HCT116 (cell line): ENCODE data around the gene EIF2B4. TPM values are rescaled to one million over a fixed set of nuclear protein-coding genes. Genes with fewer than 3 reads are reported as not detected.

Experiments
- ATAC-seq: fragments of 200-7000 bp; cut with Tn5 transposase; 2 replicates; pipeline ENCODE4 v1.9.1; 2020; ENCODE audit warnings: mild to moderate bottlenecking, moderate library complexity
- BruUV-seq: library from RNA; stranded (reverse); fragments of 400-500 nt; replicated peaks from 2 replicates; lab custom pipeline; 2021; lab: Mats Ljungman, UMichigan
- CTCF ChIA-PET: fragments of 300-600 bp; sonication (Branson Sonifier 250); formaldehyde crosslinking; loops from one replicate; lab custom pipeline; 2021; ENCODE audit warnings: antibody characterized with exemption; lab: Charles Lee
- POLR2A ChIA-PET: fragments of 300-600, 350-600 bp; sonication (Branson Sonifier 250); formaldehyde crosslinking; loops from one replicate; lab custom pipeline; 2021; ENCODE audit warnings: antibody characterized with exemption; lab: Charles Lee
- RAD21 ChIA-PET, 2 experiments: fragments of 300-600 bp; sonication (Branson Sonifier 250); formaldehyde crosslinking; loops; one replicate each; lab custom pipeline; 2023; ENCODE audit warnings: low total read pairs in 2 of 2; ENCODE audit not compliant: uncharacterized antibody in 2 of 2, unreplicated experiment in 2 of 2, low non-redundant PET in 1 of 2; lab: Charles Lee
- DNase-seq: peaks from one replicate; pipeline ENCODE4 v3.0.0-alpha.2; 2010; ENCODE audit warnings: low read depth, low spot score
- H2AFZ ChIP-seq: fragments of 200-600 bp; shearing (Covaris generic), sonication (generic); 2 replicates; pipeline ENCODE4 v1.6.1; 2017; ENCODE audit warnings: low read depth, mixed run types, mixed read lengths, antibody characterized with exemption, low read length; ENCODE audit not compliant: poor library complexity, severe bottlenecking
- H3K27ac ChIP-seq: 2 replicates; pipeline ENCODE4 v1.5.1; 2012; ENCODE audit warnings: low read depth, low read length
- H3K27me3 ChIP-seq: fragments of 200-600 bp; sonication (generic); 2 replicates; pipeline ENCODE4 v1.6.1; 2016; ENCODE audit warnings: mixed run types, low read length, mixed read lengths; ENCODE audit not compliant: insufficient read depth
- H3K36me3 ChIP-seq, 2 experiments: fragments of 200-500 bp in 1 of 2; fragments of 200-600 bp in 1 of 2; sonication (Bioruptor generic) in 1 of 2; sonication (generic) in 1 of 2; 2 replicates each; pipeline versions ENCODE4 v1.5.1 to v1.6.1; 2014 to 2016; ENCODE audit warnings: low read length in 2 of 2, inconsistent platforms in 1 of 2, mixed read lengths in 1 of 2, mixed run types in 1 of 2; ENCODE audit not compliant: insufficient read depth in 2 of 2, control insufficient read depth in 1 of 2
- H3K4me1 ChIP-seq, 2 experiments: fragments of 200-600 bp in 1 of 2; sonication (generic) in 1 of 2; 2 replicates each; pipeline versions ENCODE4 v1.5.1 to v1.6.1; 2012 to 2017; ENCODE audit warnings: low read length in 2 of 2, inconsistent platforms in 1 of 2, mild to moderate bottlenecking in 1 of 2, mixed read lengths in 1 of 2, mixed run types in 1 of 2, moderate library complexity in 1 of 2; ENCODE audit not compliant: insufficient read depth in 2 of 2, control insufficient read depth in 1 of 2
- H3K4me2 ChIP-seq: fragments of 200-600 bp; sonication (generic); 2 replicates; pipeline ENCODE4 v1.6.1; 2017; ENCODE audit warnings: mixed run types, low read length, mixed read lengths
- H3K4me3 ChIP-seq, 2 experiments: fragments of 200-600 bp in 1 of 2; sonication (generic) in 1 of 2; replicated peaks in 1 of 2; 2 replicates each; pipeline ENCODE4 v1.5.1; 2011 to 2016; ENCODE audit warnings: low read length in 2 of 2, control low read depth in 1 of 2, low read depth in 1 of 2, mild to moderate bottlenecking in 1 of 2, mixed read lengths in 1 of 2, mixed run types in 1 of 2
- H3K79me2 ChIP-seq: fragments of 200-600 bp; sonication (generic); 2 replicates; pipeline ENCODE4 v1.6.1; 2017; ENCODE audit warnings: mild to moderate bottlenecking, mixed run types, low read length, moderate library complexity, mixed read lengths; ENCODE audit not compliant: insufficient read depth
- H3K9ac ChIP-seq: fragments of 200-600 bp; sonication (generic); 2 replicates; pipeline ENCODE4 v1.6.1; 2016; ENCODE audit warnings: low read length, mixed read lengths
- H3K9me2 ChIP-seq: fragments of 200-600 bp; sonication (generic), shearing (Covaris generic); 2 replicates; pipeline ENCODE4 v1.6.1; 2017; ENCODE audit warnings: mixed run types, mild to moderate bottlenecking, moderate library complexity; ENCODE audit not compliant: insufficient read depth
- H3K9me3 ChIP-seq, 2 experiments: fragments of 200-500 bp in 1 of 2; fragments of 200-600 bp in 1 of 2; sonication (Bioruptor generic) in 1 of 2; sonication (generic) in 1 of 2; 2 replicates each; pipeline ENCODE4 v1.6.1; 2014 to 2017; ENCODE audit warnings: low read length in 2 of 2, mixed read lengths in 2 of 2, inconsistent platforms in 1 of 2, low read depth in 1 of 2, mild to moderate bottlenecking in 1 of 2, mixed run types in 1 of 2, moderate library complexity in 1 of 2; ENCODE audit not compliant: control insufficient read depth in 1 of 2, insufficient read depth in 1 of 2
- H4K20me1 ChIP-seq: fragments of 200-600 bp; sonication (generic), shearing (Covaris generic); 2 replicates; pipeline ENCODE4 v1.6.1; 2017; ENCODE audit warnings: mixed run types, mild to moderate bottlenecking, moderate library complexity; ENCODE audit not compliant: insufficient read depth
- ATF3 ChIP-seq: IDR thresholded peaks from 2 replicates; pipeline ENCODE4 v1.6.1; 2012
- CTCF ChIP-seq, 3 experiments: fragments of 200-600 bp in 1 of 3; sonication (generic) in 1 of 3; IDR thresholded peaks in 2 of 3; conservative IDR thresholded peaks in 1 of 3; 2 replicates each; pipeline ENCODE4 v1.5.1; 2012 to 2017; ENCODE audit warnings: low read depth in 2 of 3, low read length in 2 of 3, antibody characterized with exemption in 1 of 3, borderline replicate concordance in 1 of 3, control low read depth in 1 of 3, mild to moderate bottlenecking in 1 of 3, mixed read lengths in 1 of 3, mixed run types in 1 of 3, moderate library complexity in 1 of 3; ENCODE audit not compliant: insufficient read depth in 1 of 3
- FOSL1 ChIP-seq: IDR thresholded peaks from 2 replicates; pipeline ENCODE4 v1.6.1; 2012; ENCODE audit warnings: low read depth
- RAD21 ChIP-seq: IDR thresholded peaks from 2 replicates; pipeline ENCODE4 v1.6.1; 2012; ENCODE audit warnings: low read depth, mild to moderate bottlenecking
- SIN3A ChIP-seq: IDR thresholded peaks from 2 replicates; pipeline ENCODE4 v1.6.1; 2012; ENCODE audit warnings: low read depth
- SP1 ChIP-seq: IDR thresholded peaks from 2 replicates; pipeline ENCODE4 v1.6.1; 2012; ENCODE audit warnings: low read depth
- SRF ChIP-seq: IDR thresholded peaks from 2 replicates; pipeline ENCODE4 v1.6.1; 2012; ENCODE audit warnings: low read depth
- TCF7L2 ChIP-seq: IDR thresholded peaks from 2 replicates; pipeline ENCODE4 v1.7.0; 2011; ENCODE audit warnings: borderline replicate concordance, inconsistent platforms; ENCODE audit not compliant: insufficient read depth, insufficient read length; ENCODE audit errors: extremely low read depth
- ZBTB33 ChIP-seq: IDR thresholded peaks from 2 replicates; pipeline ENCODE4 v1.6.1; 2011; ENCODE audit warnings: mild to moderate bottlenecking, low read length, moderate library complexity; ENCODE audit not compliant: insufficient replicate concordance; ENCODE audit errors: extremely low read depth
- intact Hi-C: fragments of 100-400 bp; cut with micrococcal nuclease; formaldehyde crosslinking; loops from 2 replicates; pipeline ENCODE4 v1.10.0; 2022
- total RNA-seq: library from RNA; stranded (reverse); gene quantifications from one replicate; pipeline ENCODE4 v1.2.1, GENCODE V29; 2021; ENCODE audit not compliant: unreplicated experiment
- TF ChIP-seq, protein P1 (sequence below): IDR thresholded peaks from 2 replicates; pipeline ENCODE4 v1.6.1; 2012; ENCODE audit warnings: low read depth
- TF ChIP-seq, protein P2 (sequence below): IDR thresholded peaks from 2 replicates; pipeline ENCODE4 v1.6.1; 2012

Gene EIF2B4
- total RNA-seq, 1 experiment from 2014 or later: 43.8 TPM

DNA sequence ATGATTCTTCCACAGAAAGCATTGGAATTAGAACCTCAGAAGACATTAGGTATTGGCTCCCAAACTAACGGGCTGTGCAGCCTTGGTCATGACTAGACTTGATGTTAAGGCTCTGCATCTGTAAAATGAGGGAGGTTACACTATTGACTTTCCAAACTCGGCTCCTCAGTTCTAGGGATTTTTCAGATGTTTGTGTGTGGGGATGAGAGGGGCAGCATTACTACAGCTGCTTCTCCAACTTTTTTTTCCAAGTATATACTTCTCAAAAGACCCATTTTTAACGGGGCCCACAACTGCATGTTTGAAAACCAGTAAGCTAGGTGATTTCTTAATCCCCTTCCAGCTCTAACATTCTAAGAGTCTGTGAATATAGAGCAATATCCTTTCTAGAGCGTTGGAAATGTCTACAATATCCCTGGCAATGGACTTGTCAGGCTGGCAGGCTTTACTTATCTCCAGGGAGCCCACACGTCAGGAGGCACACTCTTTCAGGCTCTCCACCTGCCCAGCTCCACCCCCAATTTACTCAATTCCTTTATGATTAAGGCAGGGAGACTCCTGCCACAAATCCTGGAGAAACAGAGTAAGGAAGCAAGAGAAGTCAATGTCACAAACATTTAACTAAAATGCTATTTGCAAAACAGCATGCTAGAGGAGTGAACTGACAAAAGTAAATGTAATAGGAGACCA is 46.4 kb downstream of the EIF2B4 start (continued):
- TF ChIP-seq, protein P1, sequence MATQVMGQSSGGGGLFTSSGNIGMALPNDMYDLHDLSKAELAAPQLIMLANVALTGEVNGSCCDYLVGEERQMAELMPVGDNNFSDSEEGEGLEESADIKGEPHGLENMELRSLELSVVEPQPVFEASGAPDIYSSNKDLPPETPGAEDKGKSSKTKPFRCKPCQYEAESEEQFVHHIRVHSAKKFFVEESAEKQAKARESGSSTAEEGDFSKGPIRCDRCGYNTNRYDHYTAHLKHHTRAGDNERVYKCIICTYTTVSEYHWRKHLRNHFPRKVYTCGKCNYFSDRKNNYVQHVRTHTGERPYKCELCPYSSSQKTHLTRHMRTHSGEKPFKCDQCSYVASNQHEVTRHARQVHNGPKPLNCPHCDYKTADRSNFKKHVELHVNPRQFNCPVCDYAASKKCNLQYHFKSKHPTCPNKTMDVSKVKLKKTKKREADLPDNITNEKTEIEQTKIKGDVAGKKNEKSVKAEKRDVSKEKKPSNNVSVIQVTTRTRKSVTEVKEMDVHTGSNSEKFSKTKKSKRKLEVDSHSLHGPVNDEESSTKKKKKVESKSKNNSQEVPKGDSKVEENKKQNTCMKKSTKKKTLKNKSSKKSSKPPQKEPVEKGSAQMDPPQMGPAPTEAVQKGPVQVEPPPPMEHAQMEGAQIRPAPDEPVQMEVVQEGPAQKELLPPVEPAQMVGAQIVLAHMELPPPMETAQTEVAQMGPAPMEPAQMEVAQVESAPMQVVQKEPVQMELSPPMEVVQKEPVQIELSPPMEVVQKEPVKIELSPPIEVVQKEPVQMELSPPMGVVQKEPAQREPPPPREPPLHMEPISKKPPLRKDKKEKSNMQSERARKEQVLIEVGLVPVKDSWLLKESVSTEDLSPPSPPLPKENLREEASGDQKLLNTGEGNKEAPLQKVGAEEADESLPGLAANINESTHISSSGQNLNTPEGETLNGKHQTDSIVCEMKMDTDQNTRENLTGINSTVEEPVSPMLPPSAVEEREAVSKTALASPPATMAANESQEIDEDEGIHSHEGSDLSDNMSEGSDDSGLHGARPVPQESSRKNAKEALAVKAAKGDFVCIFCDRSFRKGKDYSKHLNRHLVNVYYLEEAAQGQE: no peak
- TF ChIP-seq SRF (no peak), FOSL1 (no peak)

GRCh38 chr2:27322766-27323595 is 47.2 kb downstream of the EIF2B4 start, which contains the start of gene MPV17:
Gene MPV17, minus strand, starts transcription at chr2:27323097. Its CDS starts 580 bp downstream, at chr2:27322517.
- no peaks in the 10 kb centered on the region for H3K27me3 ChIP-seq
- peak; percentile 88 for DNase-seq
- ChIA-PET RAD21 (no interaction called here), POLR2A (interaction anchor here (1.3 kb wide), 1 partner anchor 47 kb away, joined by 4 read pairs; the partner anchor contains the start of gene EIF2B4), CTCF (interaction anchor here (1.2 to 1.3 kb wide), 2 partner anchors 20 to 43 kb away, joined by 4 to 5 read pairs; no protein-coding TSS in a partner anchor)
- no peaks in the 10 kb centered on the region for H3K9me3 ChIP-seq
- H3K36me3 ChIP-seq: peaks cover 4 to 9% of the 10 kb centered on the region in 2 experiments; a peak in 2 of 4 replicates
- peak within 1 kb of the TSS; percentile 85 to 90 for H3K4me3 ChIP-seq
- no peak within 1 kb of the TSS for H2AFZ ChIP-seq
- intact Hi-C loops: loop anchor here (1.0 to 5.0 kb wide), 3 partner anchors 34 to 61 kb away; partner anchors contain the start of genes EIF2B4, SLC30A3 and SNX17
- ATAC-seq: peak; percentile 82
- H3K4me1 ChIP-seq: peaks cover 24 to 40% of the 10 kb centered on the region in 2 experiments
- peaks cover 15% of the 10 kb centered on the region for H3K79me2 ChIP-seq
- H3K9me2 ChIP-seq: no peaks in the 10 kb centered on the region
- H3K4me2 ChIP-seq: peak within 1 kb of the TSS; percentile 87
- H3K27ac ChIP-seq: peak within 1 kb of the TSS; percentile 90
- BruUV-seq: TSS peak; percentile 93
- H4K20me1 ChIP-seq: no peaks in the 10 kb centered on the region
- H3K9ac ChIP-seq: peak within 1 kb of the TSS; percentile 92
- TF ChIP-seq ATF3: no peak
- TF ChIP-seq CTCF (IDR thresholded peaks at IDR 0.05 in 2 of 3, conservative IDR thresholded peaks at IDR 0.05 in 1 of 3; ENCODE audit: borderline replicate concordance in 1 of 3, insufficient read depth in 1 of 3, low read depth in 2 of 3, low read length in 2 of 3): no peak
- TF ChIP-seq, protein P2, sequence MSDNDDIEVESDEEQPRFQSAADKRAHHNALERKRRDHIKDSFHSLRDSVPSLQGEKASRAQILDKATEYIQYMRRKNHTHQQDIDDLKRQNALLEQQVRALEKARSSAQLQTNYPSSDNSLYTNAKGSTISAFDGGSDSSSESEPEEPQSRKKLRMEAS: peak; percentile 95
- peak; percentile 80 for TF ChIP-seq SP1
- TF ChIP-seq ZBTB33: peak; percentile 43
- no peak for TF ChIP-seq TCF7L2
- TF ChIP-seq SIN3A: peak; percentile 83
- no peak for TF ChIP-seq RAD21
